Type B pancreatic cell (in vitro differentiated cells): ENCODE measurements around the gene LRMDA. TPM values are rescaled to one million over a fixed set of nuclear protein-coding genes. Genes with fewer than 3 reads are reported as not detected.

Experiments
- DNase-seq: peaks from one replicate; pipeline ENCODE4 v3.0.0; 2021; ENCODE audit warnings: mixed read lengths; ENCODE audit not compliant: unreplicated experiment; ENCODE audit errors: extremely low spot score
- H3K27ac Mint-ChIP-seq: 2 replicates; pipeline ENCODE4 v1.8.0; 2021; ENCODE audit warnings: mild to moderate bottlenecking, mixed read lengths
- H3K27me3 Mint-ChIP-seq: 2 replicates; pipeline ENCODE4 v1.8.0; 2021; ENCODE audit warnings: mixed read lengths
- H3K36me3 Mint-ChIP-seq: 2 replicates; pipeline ENCODE4 v1.8.0; 2021; ENCODE audit warnings: mixed read lengths
- H3K4me1 Mint-ChIP-seq: one replicate; pipeline ENCODE4 v1.8.0; 2021; ENCODE audit warnings: mixed read lengths; ENCODE audit not compliant: unreplicated experiment
- H3K4me3 Mint-ChIP-seq: 2 replicates; pipeline ENCODE4 v1.8.0; 2021; ENCODE audit warnings: mild to moderate bottlenecking, mixed read lengths
- H3K9me3 Mint-ChIP-seq: 2 replicates; pipeline ENCODE4 v1.8.0; 2021; ENCODE audit warnings: mixed read lengths
- CTCF ChIP-seq: fragments of 200-600 bp; sonication (generic); conservative IDR thresholded peaks from 2 replicates; pipeline ENCODE4 v1.5.0; 2021; ENCODE audit warnings: antibody characterized with exemption, mild to moderate bottlenecking
- total RNA-seq: library from RNA; stranded (reverse); gene quantifications from 2 replicates; pipeline ENCODE4 v1.2.1, GENCODE V29; 2021; ENCODE audit warnings: low replicate concordance

The LRMDA gene
- total RNA-seq, 1 donor from 2014 or later: 2.0 TPM

- TF ChIP-seq CTCF: no peak
- Mint-ChIP-seq H3K27ac (no peak overlapping the region), H3K4me3 (no peak overlapping the region), H3K27me3 (peaks cover 44% of the 10 kb centered on the region), H3K36me3 (peaks cover 8% of the 10 kb centered on the region), H3K9me3 (peaks cover 10% of the 10 kb centered on the region), H3K4me1 (peaks cover 8% of the 10 kb centered on the region)
- no peak for DNase-seq
These were observed 9.8 kb downstream of the LRMDA start for GRCh38 chr10:75441196-75441595.

GRCh38 chr10:75441682-75442081 is 10.3 kb downstream of the LRMDA start:
- peaks cover 15% of the 10 kb centered on the region for H3K9me3 Mint-ChIP-seq
- H3K27me3 Mint-ChIP-seq: peaks cover 47% of the 10 kb centered on the region
- peaks cover 10% of the 10 kb centered on the region for H3K36me3 Mint-ChIP-seq
- no peak for TF ChIP-seq CTCF
- H3K4me1 Mint-ChIP-seq: peaks cover 8% of the 10 kb centered on the region
- no peak for DNase-seq
- H3K4me3 Mint-ChIP-seq: no peak overlapping the region
- no peak overlapping the region for H3K27ac Mint-ChIP-seq

DNA sequence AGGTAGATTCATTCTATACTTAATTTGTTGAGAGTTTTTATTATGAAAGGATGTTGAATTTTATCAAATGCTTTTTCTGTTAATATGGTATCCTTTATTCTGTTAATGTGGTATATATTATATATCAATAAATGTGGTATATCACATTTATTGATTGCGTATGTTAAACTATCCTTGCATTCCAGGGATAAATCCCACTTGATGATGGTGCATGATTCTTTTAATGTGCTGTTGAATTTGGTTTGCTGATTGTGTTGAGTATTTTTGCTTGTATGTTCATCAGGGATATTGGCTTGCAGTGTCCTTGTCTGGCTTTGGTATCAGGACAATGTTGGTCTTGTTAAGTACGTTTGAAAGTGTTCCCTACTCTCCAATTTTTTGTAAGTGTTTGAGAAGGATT is 11.9 kb downstream of the LRMDA start:
- Mint-ChIP-seq H3K9me3 (peaks cover 17% of the 10 kb centered on the region), H3K27me3 (peaks cover 40% of the 10 kb centered on the region), H3K27ac (no peak overlapping the region), H3K36me3 (peaks cover 11% of the 10 kb centered on the region), H3K4me3 (no peak overlapping the region), H3K4me1 (peaks cover 15% of the 10 kb centered on the region)
- no peak for TF ChIP-seq CTCF
- DNase-seq: no peak

DNA sequence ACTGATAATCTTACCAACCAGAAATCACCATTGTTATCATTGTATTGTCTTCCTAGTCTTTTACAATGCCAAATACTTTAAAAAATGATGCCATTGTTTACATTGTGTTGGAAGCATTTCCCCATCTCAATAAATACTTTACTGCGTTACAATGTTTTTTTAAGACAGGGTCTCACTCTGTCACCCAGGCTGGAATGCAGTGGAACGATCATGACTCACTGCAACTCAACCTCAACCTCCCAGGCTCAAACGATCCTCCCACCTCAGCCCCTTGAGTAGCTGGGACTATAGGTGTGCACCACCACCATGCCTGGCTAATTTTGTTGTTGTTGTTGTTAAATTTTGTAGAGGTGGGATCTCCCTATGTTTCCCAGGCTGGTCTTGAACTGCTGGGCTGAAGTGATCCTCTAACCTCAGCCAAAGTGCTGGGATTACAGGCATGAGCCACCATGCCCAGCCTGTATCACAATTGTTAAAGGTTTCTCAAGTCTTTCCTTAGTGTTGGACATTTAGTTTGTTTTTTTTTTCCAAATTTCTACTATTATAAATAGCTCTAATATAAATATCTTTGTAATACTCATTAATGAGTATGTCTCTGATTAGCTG is 13.5 kb downstream of the LRMDA start:
- TF ChIP-seq CTCF: no peak
- Mint-ChIP-seq H3K9me3 (peaks cover 17% of the 10 kb centered on the region), H3K27me3 (peaks cover 34% of the 10 kb centered on the region), H3K4me1 (peaks cover 17% of the 10 kb centered on the region), H3K4me3 (no peak overlapping the region), H3K27ac (no peak overlapping the region), H3K36me3 (peaks cover 11% of the 10 kb centered on the region)
- no peak for DNase-seq

- Mint-ChIP-seq H3K4me3 (no peak overlapping the region), H3K27me3 (peaks cover 37% of the 10 kb centered on the region), H3K27ac (no peak overlapping the region), H3K9me3 (peaks cover 17% of the 10 kb centered on the region), H3K36me3 (peaks cover 11% of the 10 kb centered on the region), H3K4me1 (peaks cover 32% of the 10 kb centered on the region)
- DNase-seq: no peak
- no peak for TF ChIP-seq CTCF
These were observed 15.1 kb downstream of the LRMDA start for GRCh38 chr10:75446508-75446907.

DNA sequence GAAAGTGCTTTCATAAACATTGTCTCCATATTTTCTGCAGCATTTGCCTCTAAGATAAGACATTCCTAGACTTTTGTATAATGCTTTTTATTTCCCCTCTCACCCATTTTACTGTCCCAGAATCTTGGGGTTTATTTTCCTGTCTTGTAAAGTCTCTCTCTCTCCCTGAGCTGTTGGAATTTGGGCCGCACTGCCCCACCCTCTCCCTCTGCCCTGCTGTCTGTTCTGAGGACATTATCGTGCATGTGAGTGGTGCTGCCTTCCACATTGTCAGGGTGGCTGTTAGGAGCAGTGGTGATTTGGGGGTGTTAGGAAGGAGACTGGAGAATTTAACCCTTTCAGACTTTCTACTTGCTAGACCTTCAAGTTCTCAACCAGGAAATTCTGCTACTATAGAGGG is 16.7 kb downstream of the LRMDA start:
- peaks cover 6% of the 10 kb centered on the region for H3K36me3 Mint-ChIP-seq

More for the DNA sequence above, 16.7 kb downstream of the LRMDA start:
- peaks cover 48% of the 10 kb centered on the region for H3K4me1 Mint-ChIP-seq
- DNase-seq: no peak
- no peak overlapping the region for H3K27ac Mint-ChIP-seq
- H3K4me3 Mint-ChIP-seq: no peak overlapping the region
- no peak for TF ChIP-seq CTCF
- peaks cover 17% of the 10 kb centered on the region for H3K9me3 Mint-ChIP-seq
- H3K27me3 Mint-ChIP-seq: peaks cover 51% of the 10 kb centered on the region
